Effector memory CD4-positive, alpha-beta T cell (primary cell): ENCODE results near the gene A1CF.

ENCODE experiments used
- DNase-seq, 3 donors: peaks; one replicate each; pipeline ENCODE4 v3.0.0-alpha.2; 2020
- H3K27ac ChIP-seq: 2 replicates; pipeline ENCODE4 v1.7.0; 2013; ENCODE audit warnings: mild to moderate bottlenecking, low read length, moderate library complexity; ENCODE audit not compliant: insufficient read depth, poor library complexity, severe bottlenecking
- H3K27me3 ChIP-seq: replicated peaks from 2 replicates; pipeline ENCODE4 v1.7.0; 2013; ENCODE audit warnings: mild to moderate bottlenecking, low read length; ENCODE audit not compliant: insufficient read depth, control insufficient read depth, poor library complexity, severe bottlenecking
- H3K36me3 ChIP-seq: 2 replicates; pipeline ENCODE4 v1.7.0; 2013; ENCODE audit warnings: mild to moderate bottlenecking, low read length, moderate library complexity; ENCODE audit not compliant: control insufficient read depth, insufficient read depth
- H3K4me1 ChIP-seq: 2 replicates; pipeline ENCODE4 v1.7.0; 2013; ENCODE audit warnings: low read length, mild to moderate bottlenecking; ENCODE audit not compliant: control insufficient read depth, insufficient read depth, poor library complexity, severe bottlenecking
- H3K4me3 ChIP-seq: 2 replicates; pipeline ENCODE4 v1.7.0; 2013; ENCODE audit warnings: low read length, low read depth, mild to moderate bottlenecking; ENCODE audit not compliant: insufficient read depth, poor library complexity, severe bottlenecking
- H3K9me3 ChIP-seq: 2 replicates; pipeline ENCODE4 v1.7.0; 2013; ENCODE audit warnings: mild to moderate bottlenecking, low read length, moderate library complexity; ENCODE audit not compliant: control insufficient read depth

A1CF gene

GRCh38 chr10:50866317-50866716 lies 19.1 kb downstream of the A1CF start:
- no peak for DNase-seq
- no peaks in the 10 kb centered on the region for H3K27me3 ChIP-seq
- H3K36me3 ChIP-seq = no peaks in the 10 kb centered on the region
- H3K4me1 ChIP-seq = no peaks in the 10 kb centered on the region
- H3K27ac ChIP-seq = no peak overlapping the region
- no peaks in the 10 kb centered on the region for H3K9me3 ChIP-seq
- H3K4me3 ChIP-seq = no peak overlapping the region

GRCh38 chr10:50862719-50863118 lies 22.7 kb downstream of the A1CF start:
- no peaks in the 10 kb centered on the region for H3K27me3 ChIP-seq
- H3K4me1 ChIP-seq = no peaks in the 10 kb centered on the region
- H3K9me3 ChIP-seq = no peaks in the 10 kb centered on the region
- H3K4me3 ChIP-seq = no peak overlapping the region
- no peak overlapping the region for H3K27ac ChIP-seq
- no peaks in the 10 kb centered on the region for H3K36me3 ChIP-seq
- DNase-seq = no peak

- Histone ChIP-seq H3K36me3 (no peaks in the 10 kb centered on the region), H3K4me3 (no peak overlapping the region), H3K9me3 (no peaks in the 10 kb centered on the region), H3K27me3 (no peaks in the 10 kb centered on the region), H3K27ac (no peak overlapping the region), H3K4me1 (no peaks in the 10 kb centered on the region)
- no peak for DNase-seq
Observed at GRCh38 chr10:50861370-50861769, 24.1 kb downstream of the A1CF start.

- Histone ChIP-seq H3K9me3 (no peaks in the 10 kb centered on the region), H3K4me1 (no peaks in the 10 kb centered on the region), H3K27me3 (peaks cover 1% of the 10 kb centered on the region), H3K4me3 (no peak overlapping the region), H3K27ac (no peak overlapping the region), H3K36me3 (no peaks in the 10 kb centered on the region)
- DNase-seq = no peak
Observed at GRCh38 chr10:50857579-50857978, 27.8 kb downstream of the A1CF start.

GRCh38 chr10:50855461-50855860 lies 30.0 kb downstream of the A1CF start:
- Histone ChIP-seq H3K4me3 (no peak overlapping the region), H3K27ac (no peak overlapping the region), H3K36me3 (no peaks in the 10 kb centered on the region), H3K27me3 (peaks cover 4% of the 10 kb centered on the region), H3K9me3 (no peaks in the 10 kb centered on the region), H3K4me1 (no peaks in the 10 kb centered on the region)
- no peak for DNase-seq

GRCh38 chr10:50855015-50855414 lies 30.4 kb downstream of the A1CF start:
- Histone ChIP-seq H3K36me3 (no peaks in the 10 kb centered on the region), H3K9me3 (no peaks in the 10 kb centered on the region), H3K27ac (no peak overlapping the region), H3K4me1 (no peaks in the 10 kb centered on the region), H3K27me3 (peaks cover 4% of the 10 kb centered on the region), H3K4me3 (no peak overlapping the region)
- DNase-seq = no peak

- no peak for DNase-seq
- Histone ChIP-seq H3K4me1 (no peaks in the 10 kb centered on the region), H3K36me3 (no peaks in the 10 kb centered on the region), H3K27ac (no peak overlapping the region), H3K27me3 (peaks cover 4% of the 10 kb centered on the region), H3K4me3 (no peak overlapping the region), H3K9me3 (no peaks in the 10 kb centered on the region)
Observed at GRCh38 chr10:50853557-50853956, 31.9 kb downstream of the A1CF start.

- DNase-seq = no peak
- H3K36me3 ChIP-seq = no peaks in the 10 kb centered on the region
- peaks cover 4% of the 10 kb centered on the region for H3K27me3 ChIP-seq
- H3K9me3 ChIP-seq = no peaks in the 10 kb centered on the region
- no peaks in the 10 kb centered on the region for H3K4me1 ChIP-seq
- H3K27ac ChIP-seq = no peak overlapping the region
- H3K4me3 ChIP-seq = no peak overlapping the region
Observed at GRCh38 chr10:50851884-50852671, 33.3 kb downstream of the A1CF start.

GRCh38 chr10:50850578-50851230 lies 34.7 kb downstream of the A1CF start:
- no peak for DNase-seq
- Histone ChIP-seq H3K27me3 (peaks cover 4% of the 10 kb centered on the region), H3K9me3 (no peaks in the 10 kb centered on the region), H3K27ac (no peak overlapping the region), H3K4me1 (no peaks in the 10 kb centered on the region), H3K4me3 (no peak overlapping the region), H3K36me3 (no peaks in the 10 kb centered on the region)

GRCh38 chr10:50846753-50847152 lies 38.7 kb downstream of the A1CF start:
- Histone ChIP-seq H3K27ac (no peak overlapping the region), H3K4me1 (no peaks in the 10 kb centered on the region), H3K36me3 (no peaks in the 10 kb centered on the region), H3K4me3 (no peak overlapping the region), H3K27me3 (no peaks in the 10 kb centered on the region), H3K9me3 (no peaks in the 10 kb centered on the region)
- DNase-seq = no peak
